NAMALWA (cell line): Measurements from ENCODE around the gene PRR7.

Experiments used
- DNase-seq: peaks from one replicate; pipeline ENCODE4 v3.0.0-alpha.2; 2015; ENCODE audit warnings: low spot score

The PRR7 gene

GRCh38 chr5:177499842-177500241 is 53.2 kb downstream of the PRR7 start:
- no peak for DNase-seq

- peak; percentile 78 for DNase-seq
Observed at GRCh38 chr5:177500685-177501522, 54.3 kb downstream of the PRR7 start.

- peak; percentile 65 for DNase-seq
Observed at GRCh38 chr5:177501874-177502678, 55.5 kb downstream of the PRR7 start.

GRCh38 chr5:177502886-177503285 is 56.3 kb downstream of the PRR7 start:
- no peak for DNase-seq

GRCh38 chr5:177503351-177504085 is 56.9 kb downstream of the PRR7 start:
- DNase-seq: no peak

GRCh38 chr5:177504086-177505056 is 57.8 kb downstream of the PRR7 start:
- DNase-seq: no peak

GRCh38 chr5:177505075-177505474 is 58.5 kb downstream of the PRR7 start:
- DNase-seq: no peak
